GM21447 (cell line): ENCODE data around the gene LCTL.

Experiments used
- ATAC-seq: cut with Tn5 transposase; IDR thresholded peaks from one replicate; pipeline ENCODE4 v1.9.1; 2021; ENCODE audit not compliant: unreplicated experiment

The LCTL gene, protein sequence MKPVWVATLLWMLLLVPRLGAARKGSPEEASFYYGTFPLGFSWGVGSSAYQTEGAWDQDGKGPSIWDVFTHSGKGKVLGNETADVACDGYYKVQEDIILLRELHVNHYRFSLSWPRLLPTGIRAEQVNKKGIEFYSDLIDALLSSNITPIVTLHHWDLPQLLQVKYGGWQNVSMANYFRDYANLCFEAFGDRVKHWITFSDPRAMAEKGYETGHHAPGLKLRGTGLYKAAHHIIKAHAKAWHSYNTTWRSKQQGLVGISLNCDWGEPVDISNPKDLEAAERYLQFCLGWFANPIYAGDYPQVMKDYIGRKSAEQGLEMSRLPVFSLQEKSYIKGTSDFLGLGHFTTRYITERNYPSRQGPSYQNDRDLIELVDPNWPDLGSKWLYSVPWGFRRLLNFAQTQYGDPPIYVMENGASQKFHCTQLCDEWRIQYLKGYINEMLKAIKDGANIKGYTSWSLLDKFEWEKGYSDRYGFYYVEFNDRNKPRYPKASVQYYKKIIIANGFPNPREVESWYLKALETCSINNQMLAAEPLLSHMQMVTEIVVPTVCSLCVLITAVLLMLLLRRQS

GRCh38 chr15:66565741-66566144 is at the start of gene LCTL:
Gene LCTL (minus strand): TSS chr15:66565998. CDS start chr15:66565365, 633 bp downstream.
- ATAC-seq: no peak

DNA sequence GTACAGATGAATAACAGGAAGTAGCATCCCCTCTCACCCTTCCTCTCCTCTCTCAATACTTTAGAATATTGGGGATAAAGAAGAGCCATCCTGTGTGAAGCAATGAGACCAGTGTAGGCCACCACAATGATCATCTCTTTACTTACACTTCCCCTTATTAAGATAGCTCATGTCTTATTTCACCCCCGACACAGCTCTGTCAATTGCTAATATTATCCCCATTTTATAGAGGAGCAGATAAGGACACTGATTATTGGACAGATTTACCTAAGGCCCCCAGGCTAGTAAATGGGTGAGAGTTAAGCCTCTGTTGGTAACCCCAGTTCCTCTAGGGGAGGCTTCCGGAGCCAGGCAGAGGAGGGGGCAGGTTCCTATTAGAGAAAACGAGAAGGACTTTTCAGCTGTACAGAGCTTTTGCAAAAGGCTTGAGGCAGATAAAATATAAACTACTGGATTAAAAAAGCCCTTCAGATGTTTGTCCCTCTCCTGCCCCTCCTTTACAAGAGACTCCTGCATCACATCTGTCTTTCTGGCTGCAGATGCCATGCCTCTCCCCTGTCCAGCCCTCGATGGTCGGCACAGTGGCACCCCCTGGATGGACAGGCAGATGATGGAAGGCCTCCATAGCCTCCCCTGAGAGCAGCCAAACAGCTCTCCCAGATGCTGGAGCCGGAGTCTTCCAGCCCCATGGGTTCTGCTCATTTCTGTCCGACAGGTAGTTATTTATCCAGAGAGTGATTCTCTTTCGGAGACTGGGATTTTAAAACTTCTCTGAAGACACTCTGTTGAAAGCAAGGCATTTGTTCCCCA is 49.4 kb upstream of the LCTL start:
- ATAC-seq: no peak

GRCh38 chr15:66614456-66614855 is 48.7 kb upstream of the LCTL start:
- no peak for ATAC-seq

- ATAC-seq: no peak
Observed at GRCh38 chr15:66613743-66614142, 47.9 kb upstream of the LCTL start.

DNA sequence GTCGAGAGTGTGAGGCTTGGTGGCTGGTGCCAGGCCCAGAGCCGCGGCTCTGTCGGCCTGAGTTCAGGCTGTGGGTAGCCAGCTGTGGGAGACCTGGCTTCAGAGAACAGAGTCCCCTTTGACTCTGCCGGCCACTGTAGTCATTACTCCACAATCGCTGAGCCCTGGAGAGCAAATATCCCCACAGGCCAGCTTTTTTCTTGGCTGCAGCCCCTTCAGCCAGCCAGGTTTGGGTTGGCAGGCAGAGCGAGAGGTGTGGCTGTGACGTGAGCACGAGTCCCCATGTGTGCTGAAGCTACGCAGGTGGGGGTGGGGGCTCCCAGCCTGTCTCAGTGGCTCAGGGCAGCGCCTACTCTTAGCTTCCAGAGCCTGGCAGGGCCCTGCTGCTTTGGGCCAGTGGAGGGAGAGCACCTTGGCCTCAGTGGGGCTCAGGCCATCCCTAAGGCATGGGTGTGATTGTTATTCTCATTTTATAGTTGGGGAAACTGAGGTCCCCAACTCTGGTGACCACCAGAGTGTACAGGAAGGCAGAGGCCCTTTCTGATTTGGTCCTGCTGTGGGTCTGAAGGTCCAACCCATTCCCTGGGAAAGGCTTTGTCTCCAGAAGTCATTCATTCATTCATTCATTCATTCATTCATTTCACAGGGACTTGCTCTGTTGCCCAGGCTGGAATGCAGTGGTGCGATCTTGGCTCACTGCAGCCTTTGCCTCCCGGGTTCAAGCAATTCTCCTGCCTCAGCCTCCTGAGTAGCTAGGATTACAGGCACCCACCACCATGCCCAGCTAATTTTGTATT is 45.7 kb upstream of the LCTL start:
- no peak for ATAC-seq

GRCh38 chr15:66609876-66610275 is 44.1 kb upstream of the LCTL start:
- ATAC-seq: no peak

DNA sequence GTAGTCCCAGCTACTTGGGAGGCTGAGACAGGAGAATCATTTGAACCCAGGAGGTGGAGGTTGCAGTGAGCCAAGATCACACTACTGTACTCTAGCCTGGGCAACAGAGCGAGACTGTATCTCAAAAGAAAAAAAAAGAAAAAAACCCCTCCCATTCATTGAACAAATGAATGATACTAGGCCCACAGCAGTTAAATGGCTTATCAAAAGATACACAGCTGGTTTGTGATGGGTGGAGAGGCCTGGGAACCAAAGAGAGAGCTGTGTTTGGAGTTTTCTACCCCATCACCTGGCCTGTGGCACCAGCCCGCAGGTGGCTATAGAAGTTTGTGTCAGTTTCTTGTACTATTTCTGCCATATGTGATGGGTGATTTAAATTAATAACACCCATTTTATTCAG is 43.1 kb upstream of the LCTL start:
- ATAC-seq: no peak

GRCh38 chr15:66608159-66608558 is 42.4 kb upstream of the LCTL start:
- no peak for ATAC-seq

GRCh38 chr15:66603301-66604179 is 37.7 kb upstream of the LCTL start:
- no peak for ATAC-seq

DNA sequence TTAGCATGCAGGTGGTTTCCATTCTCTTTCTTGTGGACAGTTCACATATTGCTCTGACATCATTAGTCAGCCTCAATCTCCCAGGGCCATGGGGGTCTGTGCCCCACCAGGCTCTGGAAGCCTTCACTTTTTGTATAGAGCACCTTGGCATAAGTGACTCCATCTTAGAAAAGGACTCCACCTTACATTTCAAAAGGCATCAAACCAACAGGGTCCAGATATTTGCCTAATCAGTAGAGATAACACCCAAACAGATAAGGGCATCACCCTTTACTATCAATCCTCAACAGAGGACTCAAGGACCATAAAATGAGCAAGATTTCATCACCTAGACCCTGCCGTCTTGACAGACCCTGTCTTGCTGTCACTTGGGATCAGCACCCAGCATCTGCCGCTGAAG is 35.7 kb upstream of the LCTL start:
- no peak for ATAC-seq

GRCh38 chr15:66600240-66600627 is 34.4 kb upstream of the LCTL start:
- no peak for ATAC-seq

GRCh38 chr15:66599536-66600239 is 33.9 kb upstream of the LCTL start:
- ATAC-seq: no peak

GRCh38 chr15:66598095-66598815 is 32.5 kb upstream of the LCTL start:
- ATAC-seq: no peak

- no peak for ATAC-seq
Observed at GRCh38 chr15:66595931-66596545, 30.2 kb upstream of the LCTL start.

DNA sequence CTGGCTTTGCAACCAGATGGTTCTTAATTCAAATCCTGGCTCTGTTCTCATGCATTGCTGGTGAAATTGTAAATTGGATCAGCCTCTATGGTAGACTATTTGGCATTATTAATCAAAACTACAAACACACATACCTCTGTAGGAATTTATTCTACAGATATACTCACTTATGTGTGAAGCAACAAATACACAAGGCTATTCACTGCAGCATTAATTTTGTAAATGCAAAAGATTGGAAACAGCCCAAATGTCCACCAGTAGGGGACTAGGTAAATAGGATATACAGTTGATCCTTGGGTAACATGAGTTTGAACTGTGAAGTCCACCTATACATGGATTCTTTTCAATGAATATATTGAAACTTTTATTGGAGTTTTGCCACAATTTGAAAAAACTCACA is 29.5 kb upstream of the LCTL start:
- ATAC-seq: no peak

- ATAC-seq: no peak
Observed at GRCh38 chr15:66594836-66595235, 29.0 kb upstream of the LCTL start.

GRCh38 chr15:66594344-66594743 is 28.5 kb upstream of the LCTL start:
- no peak for ATAC-seq

DNA sequence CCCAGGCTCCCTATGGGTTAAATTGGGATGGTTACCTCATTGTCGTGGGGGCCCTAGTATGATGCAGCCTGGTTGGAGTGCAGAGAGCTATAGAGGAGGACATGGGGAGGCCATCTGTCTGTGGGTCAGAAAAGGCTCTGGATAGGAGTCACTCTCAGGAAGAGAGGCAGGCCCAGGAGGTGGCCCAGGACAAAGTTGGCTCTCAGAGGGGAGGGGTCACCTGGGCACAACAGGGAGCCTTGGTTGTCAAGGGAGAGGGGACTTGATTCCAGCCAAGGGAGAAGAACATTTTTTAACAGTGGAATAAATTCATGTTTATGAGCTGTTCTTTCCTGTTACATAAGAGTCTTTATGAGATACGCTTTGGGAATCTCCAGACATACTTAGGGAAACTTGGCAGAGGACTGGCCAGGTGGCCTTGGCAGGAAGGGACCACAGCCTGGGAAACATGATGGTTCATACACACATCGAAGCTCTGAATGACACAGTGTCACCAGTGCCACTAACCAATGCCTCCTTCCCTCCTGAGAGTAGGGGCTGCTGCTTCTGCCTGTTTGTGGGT is 27.5 kb upstream of the LCTL start:
- ATAC-seq: no peak
